HG03025 (cell line): ENCODE results near the gene TMEM200B.
"Not testable (repeated sequence)": the region's sequence is repeated elsewhere in the genome, so short reads cannot be mapped to it uniquely, and the experiment has no call there.

Experiments used
- ATAC-seq: cut with Tn5 transposase; IDR thresholded peaks from one replicate; pipeline ENCODE4 v1.9.1; 2021; ENCODE audit warnings: mild to moderate bottlenecking, moderate library complexity; ENCODE audit not compliant: unreplicated experiment, low FRiP score

TMEM200B gene

DNA sequence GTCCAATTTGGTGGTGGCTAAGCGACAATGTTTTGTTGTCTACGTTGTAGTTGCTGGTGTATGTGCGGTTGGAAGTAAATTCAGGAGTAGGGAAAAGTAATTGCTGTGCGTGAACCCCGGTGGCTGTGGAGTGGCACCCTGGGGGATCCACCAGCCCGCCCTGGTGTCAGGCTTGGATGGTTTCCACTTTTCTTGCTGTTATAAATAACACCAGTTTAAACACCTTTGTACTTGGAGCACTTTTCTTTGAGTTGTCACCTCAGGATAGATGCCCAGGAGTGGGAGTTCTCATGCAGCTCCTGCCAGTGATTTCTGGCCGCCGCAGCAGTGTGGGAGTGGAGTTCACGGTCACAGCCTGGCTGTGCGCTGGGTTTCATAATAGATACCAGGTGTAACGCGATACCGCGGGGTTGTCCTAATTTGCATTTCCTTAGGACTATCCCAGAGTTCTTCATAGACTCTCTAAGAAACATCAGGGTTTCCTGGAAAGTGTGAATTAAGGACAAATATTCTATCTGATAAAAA, 12.8 kb upstream of the TMEM200B start:
- ATAC-seq = no peak

DNA sequence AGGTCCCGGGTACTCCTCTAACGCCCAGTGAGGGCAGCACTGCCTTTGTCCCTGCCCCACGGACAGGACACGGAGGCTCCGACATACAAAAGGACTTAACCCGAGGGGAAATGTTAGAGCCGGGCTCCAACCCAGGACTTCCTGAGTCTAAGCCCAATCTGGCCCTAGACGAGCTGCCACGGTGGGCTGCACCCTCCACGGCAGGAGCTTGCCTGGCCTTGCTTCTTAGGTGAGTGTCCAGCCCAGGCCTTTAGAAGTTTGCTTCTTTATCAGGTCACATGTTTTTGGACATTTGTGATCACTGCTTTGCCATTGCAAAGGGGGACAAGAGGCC, 11.0 kb upstream of the TMEM200B start:
- ATAC-seq = no peak

DNA sequence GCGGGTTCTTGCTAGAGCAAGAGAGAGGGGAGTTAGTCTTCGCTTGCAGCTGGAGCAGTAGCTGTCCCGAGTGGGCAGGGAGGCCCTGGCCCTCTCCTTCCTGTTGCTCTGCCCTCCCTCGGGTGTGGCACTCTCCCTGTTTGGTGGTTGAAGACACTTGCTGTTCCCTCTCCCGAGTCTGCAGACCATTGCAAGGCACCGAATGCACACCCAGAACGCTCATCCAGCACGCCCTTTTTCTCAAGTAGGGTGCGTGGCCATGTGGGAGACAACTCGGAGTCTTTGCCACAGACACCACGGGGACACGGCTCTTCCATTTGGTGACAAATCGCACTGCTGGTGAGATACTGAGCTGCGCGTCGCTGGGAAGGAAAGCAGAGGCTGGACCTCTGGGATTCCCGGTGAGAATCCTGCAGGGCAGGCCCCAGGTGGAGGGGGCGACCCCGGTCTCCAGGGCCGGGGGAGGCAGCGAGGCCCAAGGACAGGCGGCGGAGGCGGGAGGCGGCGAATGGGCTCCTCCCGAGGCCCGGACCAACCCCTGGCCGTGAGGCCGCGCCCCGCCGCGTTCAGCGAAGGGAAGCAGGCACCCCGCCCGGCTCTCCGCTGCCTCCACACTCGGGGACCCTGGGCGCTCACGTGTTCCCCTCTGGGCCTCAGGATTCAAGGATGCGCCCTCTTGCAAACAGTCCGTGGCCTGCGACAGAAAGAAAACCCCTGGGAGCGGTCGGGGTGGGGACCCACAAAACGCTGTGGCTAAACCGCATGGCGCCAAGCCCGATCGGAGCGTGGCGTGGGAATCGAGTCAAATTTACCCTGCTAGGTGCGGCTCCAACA, 10.4 kb upstream of the TMEM200B start:
- ATAC-seq = no peak

DNA sequence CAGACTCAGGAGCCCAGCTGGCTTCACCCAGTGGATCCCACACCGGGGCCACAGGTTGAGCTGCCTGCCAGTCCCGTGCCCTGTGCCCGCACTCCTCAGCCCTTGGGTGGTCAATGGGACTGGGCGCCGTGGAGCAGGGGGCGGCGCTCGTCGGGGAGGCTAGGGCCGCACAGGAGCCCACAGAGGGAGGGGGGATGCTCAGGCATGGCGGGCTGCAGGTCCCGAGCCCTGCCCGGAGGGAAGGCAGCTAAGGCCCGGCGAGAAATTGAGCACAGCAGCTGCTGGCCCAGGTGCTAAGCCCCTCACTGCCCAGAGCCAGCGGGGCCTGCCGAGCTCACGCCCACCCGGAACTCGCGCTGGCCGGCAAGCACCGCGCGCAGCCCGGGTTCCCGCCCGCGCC, 7.4 kb upstream of the TMEM200B start:
- ATAC-seq = not testable (repeated sequence)

DNA sequence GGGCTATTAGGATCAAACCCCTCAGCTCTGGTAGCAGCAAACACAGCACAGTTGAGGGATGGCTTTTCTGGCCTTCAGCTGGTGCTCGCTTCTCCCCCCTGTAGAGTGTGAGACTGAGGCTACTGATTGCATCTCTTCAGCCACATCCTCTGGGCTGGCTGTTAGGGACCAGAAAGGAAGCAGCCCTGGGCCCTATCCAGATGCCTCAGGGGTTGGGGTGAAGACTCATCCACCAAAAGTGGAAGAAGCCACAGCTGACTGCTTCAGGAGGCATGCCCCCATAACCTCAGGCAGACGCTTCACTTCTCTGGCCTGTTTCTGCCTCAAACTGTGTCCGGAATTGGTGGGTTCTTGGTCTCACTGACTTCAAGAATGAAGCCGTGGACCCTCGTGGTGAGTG, 6.2 kb upstream of the TMEM200B start:
- ATAC-seq = no peak

DNA sequence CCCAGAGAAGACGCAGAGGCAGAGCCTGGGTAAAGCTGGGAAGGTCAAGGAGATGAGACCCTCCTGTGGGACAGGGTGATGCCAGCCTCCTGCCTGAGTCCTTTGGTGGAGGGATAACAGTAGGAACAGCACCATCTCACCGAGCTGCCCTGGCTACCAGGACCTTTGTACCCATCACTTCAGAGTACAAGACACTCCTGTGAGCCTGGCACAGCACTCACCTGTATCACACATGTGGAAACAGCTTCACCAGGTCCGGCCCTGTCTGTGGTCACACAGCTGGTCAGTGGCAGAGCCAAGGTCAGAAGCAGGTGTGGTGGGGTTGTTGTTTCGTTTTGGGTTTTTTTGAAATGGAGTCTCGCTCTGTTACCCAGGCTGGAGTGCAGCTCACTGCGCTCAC, 5.0 kb upstream of the TMEM200B start:
- ATAC-seq = no peak

DNA sequence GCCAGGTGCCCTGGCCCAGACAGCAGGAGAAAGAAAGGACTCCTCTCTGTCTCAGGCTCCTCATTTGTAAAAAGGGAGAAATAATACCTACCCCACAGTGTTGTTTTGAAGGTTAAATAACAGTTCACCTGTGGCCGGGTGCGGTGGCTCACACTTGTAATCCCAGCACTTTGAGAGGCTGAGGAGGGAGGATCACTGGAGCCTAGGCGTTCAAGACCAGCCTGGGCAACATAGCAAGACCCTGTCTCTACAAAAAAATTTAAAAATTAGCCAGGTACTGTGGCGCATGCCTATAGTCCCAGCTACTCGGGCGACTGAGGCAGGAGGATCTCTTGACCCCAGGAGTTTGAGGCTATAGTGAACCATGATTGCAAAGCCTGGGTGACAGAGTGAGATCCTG, 2.5 kb upstream of the TMEM200B start:
- no peak for ATAC-seq

DNA sequence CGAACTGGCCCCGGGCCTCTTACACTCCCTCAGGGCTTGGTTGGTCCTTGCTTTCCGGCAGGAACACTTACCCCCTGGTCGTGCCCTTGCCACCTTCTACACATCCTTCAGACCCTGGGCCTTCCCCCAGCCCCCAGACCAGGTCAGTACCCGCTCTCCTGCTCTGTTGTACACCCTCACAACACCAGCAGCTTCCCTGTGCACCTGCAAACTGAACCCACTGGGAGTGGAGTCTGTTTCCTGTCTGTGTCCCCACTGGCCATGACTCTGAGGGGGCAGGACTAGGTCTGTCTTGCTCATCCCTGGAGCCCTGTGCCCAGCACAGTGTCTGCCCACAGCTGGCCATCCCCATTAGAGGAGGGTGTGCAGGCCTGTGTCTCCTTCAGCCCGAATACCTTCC, 2.1 kb upstream of the TMEM200B start:
- ATAC-seq = no peak

DNA sequence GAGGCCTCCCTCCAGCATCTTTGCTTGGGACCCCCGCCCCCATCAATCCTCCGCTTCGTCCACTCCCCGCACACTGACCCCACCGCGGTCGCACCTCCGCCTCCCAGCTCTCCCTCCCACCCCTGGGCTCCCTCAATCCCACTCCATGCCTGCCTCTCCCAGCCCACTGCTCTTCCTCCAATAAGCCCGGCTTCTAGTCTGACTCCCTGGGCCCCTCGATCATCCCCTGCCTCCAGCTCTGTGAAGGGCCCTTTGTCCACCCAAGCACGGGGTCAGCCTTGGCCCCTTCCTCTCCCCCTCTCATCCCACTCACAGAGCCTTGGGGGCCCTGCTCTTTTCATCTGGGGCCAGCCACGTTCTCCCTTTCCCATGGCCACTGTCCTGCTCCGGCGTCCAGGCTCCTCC, 1.5 kb upstream of the TMEM200B start:
- no peak for ATAC-seq

DNA sequence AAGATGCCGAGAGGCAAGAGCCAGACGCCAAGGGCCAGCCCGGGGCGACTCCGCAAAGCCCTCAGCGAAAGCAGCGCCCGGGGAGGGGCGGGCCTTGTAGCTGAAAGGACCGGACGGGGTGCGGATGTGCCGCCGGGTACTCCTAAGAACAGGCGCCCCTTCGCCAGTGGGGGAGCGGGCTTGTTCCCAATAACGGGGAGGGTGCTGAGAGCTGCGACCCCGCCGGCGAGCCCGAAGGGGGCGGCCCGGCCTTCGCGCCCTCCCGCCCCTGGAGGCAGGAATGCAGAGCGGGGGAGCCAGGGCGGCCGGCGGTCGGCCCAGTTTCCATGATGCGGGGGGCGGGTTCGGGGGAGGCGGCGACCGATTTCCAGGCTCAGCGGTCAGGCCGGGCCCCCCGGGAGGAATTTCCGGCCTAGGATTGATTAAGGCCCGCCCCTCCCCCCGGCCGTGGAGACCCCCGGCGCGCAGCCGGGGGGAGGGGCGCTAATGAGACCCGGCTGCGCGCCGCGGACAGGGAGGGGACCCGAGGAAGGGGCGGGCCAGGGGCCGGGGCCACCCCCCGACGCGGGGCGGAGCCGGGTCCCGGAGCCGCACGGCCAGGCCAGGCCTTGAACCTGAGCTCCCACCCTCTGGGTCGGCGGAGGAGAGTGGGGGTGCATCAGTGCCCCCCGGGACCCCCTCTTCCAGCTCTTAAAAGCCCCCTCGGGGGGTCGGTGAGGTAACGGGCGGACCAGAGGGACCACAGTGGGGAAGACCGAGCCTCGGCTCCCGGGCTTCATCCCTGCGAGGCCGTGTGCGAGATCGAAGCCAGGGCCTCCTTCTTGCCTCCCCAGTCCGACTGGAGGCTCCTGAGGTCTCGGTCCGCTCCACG, 898 bp upstream of the TMEM200B start:
- ATAC-seq = no peak

DNA sequence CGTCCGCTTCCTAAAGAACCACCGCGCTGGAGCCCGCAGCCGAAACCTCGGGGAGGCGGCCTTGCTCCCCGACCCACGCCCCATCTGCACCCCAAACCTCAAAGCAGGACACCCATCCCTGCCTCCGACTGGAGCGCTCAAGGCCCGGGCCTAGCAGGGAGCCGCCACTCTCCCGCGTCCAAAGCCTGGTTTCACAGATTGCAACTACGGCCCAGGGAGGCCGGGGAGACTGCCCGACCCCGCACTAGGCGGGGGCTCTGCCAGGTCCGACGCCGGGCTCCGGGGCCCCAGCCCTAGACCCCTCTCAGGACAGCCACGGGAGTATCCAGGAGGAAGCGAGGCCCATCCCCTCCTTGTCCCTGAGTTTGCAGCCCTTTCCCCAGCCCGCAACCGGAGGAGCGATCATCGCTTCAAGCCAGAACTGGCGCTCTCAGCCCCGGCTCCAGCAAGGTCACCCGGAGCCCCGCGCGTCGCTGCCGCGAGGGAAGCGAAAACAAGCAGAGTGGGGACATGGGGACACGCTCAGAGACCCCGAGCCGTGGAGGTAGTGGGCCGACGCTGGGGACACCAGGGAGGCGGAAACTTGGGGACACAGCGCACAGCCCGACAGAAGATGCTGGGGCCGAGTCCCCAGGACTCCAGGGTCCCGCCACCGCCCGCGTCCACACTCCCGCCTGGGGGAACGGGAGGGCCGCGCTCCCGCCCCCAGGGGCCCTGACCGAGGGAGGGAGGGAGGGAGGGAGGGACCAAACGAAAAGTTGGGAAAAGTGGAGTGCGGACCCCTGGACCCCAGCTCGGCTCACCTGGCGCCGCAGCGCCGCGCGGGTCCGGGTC, 433 bp downstream of the TMEM200B start:
- no peak for ATAC-seq

DNA sequence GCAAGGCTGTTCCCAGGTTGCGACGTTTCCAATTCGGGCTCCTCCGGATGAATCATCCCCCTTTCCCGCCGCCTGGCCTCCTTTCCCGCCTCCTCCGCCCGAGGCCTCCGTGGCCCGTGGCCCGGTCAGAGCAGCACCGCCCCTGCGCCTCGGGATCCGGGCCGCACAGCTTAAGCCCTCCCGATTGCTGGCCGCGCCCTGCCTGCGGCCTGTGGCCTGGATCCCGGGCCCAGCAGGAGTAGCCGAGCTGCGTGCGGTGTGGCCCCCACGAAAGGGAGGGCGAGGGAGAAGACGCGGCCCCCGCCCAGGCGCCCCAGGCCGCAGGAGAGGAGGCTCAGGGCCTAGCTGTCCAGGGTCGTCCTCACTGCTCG, 1.0 kb downstream of the TMEM200B start:
- ATAC-seq = no peak

DNA sequence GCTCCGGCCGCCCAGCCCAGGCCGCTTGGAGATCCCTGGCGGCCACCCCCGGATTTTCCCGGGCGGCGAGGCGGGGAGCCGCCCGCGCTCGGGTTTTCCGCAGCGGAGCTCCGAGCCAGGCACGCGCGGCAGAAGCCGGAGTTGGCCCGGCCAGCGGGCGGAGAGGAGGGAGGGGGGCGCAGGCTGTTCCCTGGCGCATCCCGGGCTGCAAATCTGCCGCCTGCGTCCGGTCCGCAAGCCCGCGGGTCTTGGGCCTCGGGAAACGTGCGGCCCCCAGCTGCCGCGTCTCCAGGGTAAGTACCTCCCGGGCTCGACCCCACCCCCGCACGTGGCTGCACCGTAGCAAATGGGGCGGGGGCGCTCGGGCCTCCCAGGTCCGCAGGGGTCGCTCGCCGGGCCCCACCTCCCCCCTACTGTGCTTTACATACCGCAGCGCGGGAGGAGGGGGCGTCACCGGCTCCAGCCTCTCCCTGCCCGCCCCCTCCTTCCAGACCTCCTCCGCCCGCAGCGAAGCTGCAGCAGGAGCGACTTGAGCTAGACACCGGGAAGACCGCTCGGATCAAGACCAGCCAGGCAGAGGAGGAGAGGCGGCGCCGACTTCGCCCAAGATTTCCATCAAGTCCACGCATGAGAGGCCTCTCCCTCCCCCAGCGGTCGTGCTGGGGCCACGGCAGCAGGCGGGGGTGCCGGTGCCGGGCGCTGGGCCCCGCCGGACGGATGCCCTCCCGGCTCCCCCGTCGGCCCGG, 1.6 kb downstream of the TMEM200B start:
- no peak for ATAC-seq

DNA sequence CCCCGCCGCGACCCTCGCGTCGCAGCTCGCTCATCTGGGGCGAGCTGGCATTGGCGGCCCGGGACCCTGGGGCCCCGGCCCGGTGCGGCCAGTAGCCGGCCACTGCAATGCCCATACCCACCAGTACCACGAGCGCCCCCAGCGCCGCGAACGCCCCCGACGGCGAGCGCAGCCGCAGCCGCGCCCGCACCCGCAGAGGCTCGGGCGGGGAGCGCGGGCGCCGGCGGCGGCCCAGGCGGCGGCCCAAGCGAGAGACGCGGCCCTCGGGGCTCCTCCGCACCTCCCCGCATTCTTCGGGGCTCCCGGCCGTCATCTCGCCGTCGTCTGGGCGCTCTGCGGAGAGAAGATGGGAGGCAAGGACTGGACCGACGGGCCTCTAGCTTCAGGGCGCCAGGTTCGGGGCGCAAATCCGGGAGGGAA, 2.2 kb downstream of the TMEM200B start:
- no peak for ATAC-seq

DNA sequence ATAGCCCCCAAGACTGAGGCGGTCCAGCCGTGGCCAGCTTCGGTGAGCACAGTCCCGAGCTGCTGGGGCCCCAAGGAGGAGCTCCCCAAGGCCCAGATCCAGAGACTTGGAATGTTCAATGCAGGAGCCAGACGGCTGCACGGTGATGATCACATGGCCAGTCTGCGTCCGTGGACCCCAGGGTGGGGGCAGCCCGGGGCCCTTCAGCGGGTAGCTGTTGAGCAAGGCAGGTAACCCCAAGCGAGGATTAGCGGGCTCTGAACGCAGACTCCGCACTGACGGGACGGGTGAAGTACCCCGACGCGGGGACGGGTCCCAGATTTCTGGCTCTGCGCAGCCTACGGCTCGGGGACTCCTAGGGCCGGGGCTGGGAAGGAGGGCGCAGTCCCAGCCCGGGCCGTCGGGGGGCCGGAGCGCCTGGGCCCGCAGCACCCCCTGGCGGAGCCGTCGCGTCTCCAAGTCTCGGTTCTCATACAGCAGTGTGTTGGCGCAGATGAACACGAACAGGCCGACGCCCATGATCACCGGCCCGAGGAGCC, 2.7 kb downstream of the TMEM200B start:
- ATAC-seq = no peak

DNA sequence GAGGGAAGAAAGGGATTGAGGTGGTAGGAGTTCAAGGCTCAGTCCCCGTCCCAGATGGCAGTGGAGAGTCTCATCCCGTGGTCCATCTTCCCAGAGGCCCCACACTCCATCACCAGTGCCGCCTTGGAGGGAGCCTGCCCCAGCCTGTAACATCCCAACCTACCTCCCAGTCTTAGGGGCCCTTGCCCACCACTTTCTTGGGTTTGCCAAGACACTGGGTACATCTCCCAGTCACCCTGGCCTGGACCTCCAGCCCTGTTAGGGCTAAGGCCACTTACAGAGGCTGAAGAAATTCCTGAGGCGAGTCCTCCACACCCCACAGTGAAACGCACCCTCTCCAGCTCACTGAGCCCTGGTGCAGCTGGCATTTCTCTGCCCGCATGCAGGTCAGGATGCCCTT, 3.3 kb downstream of the TMEM200B start:
- no peak for ATAC-seq

DNA sequence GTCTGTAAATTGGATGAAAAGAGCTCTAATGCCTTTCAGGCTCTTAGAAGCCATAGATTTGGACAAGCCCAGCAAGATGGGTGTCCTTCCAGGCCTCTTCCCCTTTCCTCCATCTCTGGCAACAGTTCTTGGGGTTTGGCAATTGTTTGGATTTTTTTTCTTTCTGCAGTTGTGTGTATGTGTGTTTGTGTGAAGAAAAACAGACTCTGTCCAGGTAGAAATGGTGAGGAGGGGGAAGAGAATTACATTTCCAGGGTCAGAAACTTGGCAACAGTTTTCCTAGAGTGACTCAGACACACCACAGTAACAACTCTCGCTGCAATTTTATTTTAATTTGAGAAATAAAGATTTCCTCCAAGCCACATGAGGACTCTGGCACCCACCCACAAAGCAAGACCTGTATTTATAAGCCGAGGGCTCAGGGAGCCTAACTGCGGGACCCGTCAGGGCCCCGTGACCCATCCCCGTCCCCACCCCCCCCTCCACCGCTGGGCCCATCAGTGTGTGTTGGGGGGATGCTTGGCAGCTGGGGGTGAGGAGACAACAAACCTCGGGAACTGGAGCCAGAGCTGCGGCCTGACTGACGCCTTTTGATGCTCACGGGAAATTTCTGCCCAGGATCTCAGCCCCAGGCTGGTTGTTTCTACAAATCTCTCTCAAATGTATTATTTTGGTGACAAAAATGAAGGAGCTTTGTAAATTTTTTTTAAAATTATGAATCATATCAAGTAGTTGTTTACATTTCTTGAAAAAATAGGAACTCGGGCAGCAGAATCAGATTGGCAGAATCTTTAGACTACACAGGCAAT, 4.4 kb downstream of the TMEM200B start:
- ATAC-seq = no peak

DNA sequence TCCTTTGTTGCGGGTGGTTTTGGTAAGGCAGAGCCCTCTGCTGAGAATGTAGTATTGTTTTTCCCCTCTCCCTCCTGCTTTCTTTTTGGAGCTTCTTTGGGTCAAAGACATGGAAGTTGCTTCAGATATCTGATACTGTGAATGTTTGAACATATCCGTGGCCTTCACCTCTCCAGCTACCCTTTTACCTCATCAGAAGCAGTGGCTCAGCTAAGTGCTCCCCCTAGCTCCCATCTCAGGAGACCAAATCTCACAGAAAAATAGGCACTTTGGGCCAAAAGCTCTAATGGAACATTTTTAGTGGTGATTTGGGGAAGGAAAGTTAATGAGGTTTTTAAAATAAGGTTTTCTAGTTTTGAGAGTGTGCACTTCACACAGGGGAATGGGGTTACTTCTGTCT, 6.3 kb downstream of the TMEM200B start:
- ATAC-seq = no peak

DNA sequence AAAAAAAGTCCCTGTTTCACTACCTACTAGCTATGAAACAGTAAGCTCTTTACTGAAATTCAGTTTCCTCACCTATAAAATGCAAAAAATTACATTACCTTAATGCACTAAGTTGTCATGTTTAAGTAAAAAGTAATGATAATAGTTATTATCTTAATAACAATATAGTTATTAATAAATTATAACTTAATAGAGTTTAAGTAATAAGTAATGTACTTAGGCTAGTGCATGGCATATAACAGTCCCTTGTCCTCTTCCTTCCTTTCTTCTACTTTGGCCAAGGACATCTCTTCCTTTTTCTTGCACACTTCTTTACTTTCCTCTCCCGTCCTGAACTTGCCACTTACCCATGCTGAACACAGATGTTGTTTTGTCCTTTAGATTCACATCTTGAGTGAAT, 9.0 kb downstream of the TMEM200B start:
- no peak for ATAC-seq
